CD14-positive monocyte (primary cell): ENCODE results near the gene GPR34. TPM values are rescaled to one million over a fixed set of nuclear protein-coding genes. Genes with fewer than 3 reads are reported as not detected.

Experiments used
- DNase-seq, 3 donors: peaks; one replicate each; pipeline ENCODE4 v3.0.0-alpha.2; 2011 to 2022
- H2AFZ ChIP-seq: 2 replicates; pipeline ENCODE4 v1.6.0; 2012; ENCODE audit warnings: mild to moderate bottlenecking, low read depth, low read length, inconsistent platforms; ENCODE audit not compliant: insufficient read depth, poor library complexity, severe bottlenecking
- H3K27ac ChIP-seq, 2 donors: 1 replicate in 1 of 2; 2 replicates in 1 of 2; pipeline ENCODE4 v1.5.1; 2012 to 2013; ENCODE audit warnings: low read length in 2 of 2, control low read depth in 1 of 2, inconsistent platforms in 1 of 2, low read depth in 1 of 2, mild to moderate bottlenecking in 1 of 2
- H3K27me3 ChIP-seq, 2 donors: one replicate each; pipeline versions ENCODE4 v1.6.0 to v1.6.1; 2011 to 2013; ENCODE audit warnings: low read length in 2 of 2; ENCODE audit not compliant: control insufficient read depth in 2 of 2, insufficient read depth in 2 of 2
- H3K36me3 ChIP-seq, 2 donors: replicated peaks in 1 of 2; 1 replicate in 1 of 2; 2 replicates in 1 of 2; pipeline versions ENCODE4 v1.5.1 to v1.6.1; 2012 to 2013; ENCODE audit warnings: low read length in 2 of 2, control low read depth in 1 of 2, inconsistent platforms in 1 of 2, mild to moderate bottlenecking in 1 of 2; ENCODE audit not compliant: insufficient read depth in 2 of 2, control insufficient read depth in 1 of 2
- H3K4me1 ChIP-seq, 2 donors: 1 replicate in 1 of 2; 2 replicates in 1 of 2; pipeline versions ENCODE4 v1.5.1 to v1.6.1; 2012 to 2013; ENCODE audit warnings: low read length in 2 of 2, control low read depth in 1 of 2, inconsistent platforms in 1 of 2, mild to moderate bottlenecking in 1 of 2, moderate library complexity in 1 of 2; ENCODE audit not compliant: insufficient read depth in 2 of 2, control insufficient read depth in 1 of 2
- H3K4me2 ChIP-seq: replicated peaks from 2 replicates; pipeline ENCODE3; 2012; ENCODE audit warnings: low read length, moderate library complexity, mild to moderate bottlenecking; ENCODE audit not compliant: poor library complexity, severe bottlenecking; ENCODE audit errors: extremely low read depth
- H3K4me3 ChIP-seq, 3 experiments: fragments of 200-600 bp in 1 of 3; sonication (generic) in 1 of 3; replicated peaks in 1 of 3; 1 replicate in 2 of 3; 2 replicates in 1 of 3; pipeline ENCODE4 v1.5.1; 2011 to 2013; ENCODE audit warnings: low read length in 3 of 3, mild to moderate bottlenecking in 3 of 3, control low read depth in 2 of 3, low read depth in 2 of 3, inconsistent platforms in 1 of 3, moderate library complexity in 1 of 3
- H3K79me2 ChIP-seq: 2 replicates; pipeline ENCODE4 v1.6.0; 2012; ENCODE audit warnings: mild to moderate bottlenecking, control low read depth, inconsistent platforms, low read length, moderate library complexity; ENCODE audit not compliant: insufficient read depth
- H3K9ac ChIP-seq: 2 replicates; pipeline ENCODE4 v1.6.0; 2017; ENCODE audit warnings: low read length, mild to moderate bottlenecking; ENCODE audit not compliant: insufficient read depth, poor library complexity, severe bottlenecking
- H3K9me3 ChIP-seq, 2 donors: replicated peaks in 1 of 2; 1 replicate in 1 of 2; 2 replicates in 1 of 2; pipeline versions ENCODE4 v1.5.1 to v1.6.1; 2012 to 2013; ENCODE audit warnings: low read length in 2 of 2, control low read depth in 1 of 2; ENCODE audit not compliant: control insufficient read depth in 1 of 2, insufficient read depth in 1 of 2
- H4K20me1 ChIP-seq: 2 replicates; pipeline ENCODE4 v1.6.0; 2012; ENCODE audit warnings: mild to moderate bottlenecking, low read length, control low read depth, moderate library complexity; ENCODE audit not compliant: insufficient read depth
- H3K27ac Mint-ChIP-seq, 7 donors: one replicate each; pipeline ENCODE4 v1.8.0; 2020; ENCODE audit warnings: mild to moderate bottlenecking in 7 of 7, mixed read lengths in 7 of 7, moderate library complexity in 6 of 7, inconsistent platforms in 2 of 7
- H3K27me3 Mint-ChIP-seq, 3 donors: one replicate each; pipeline ENCODE4 v1.8.0; 2021 to 2022; ENCODE audit warnings: low read depth in 3 of 3, mild to moderate bottlenecking in 3 of 3, mixed read lengths in 3 of 3, moderate library complexity in 3 of 3, inconsistent platforms in 1 of 3
- H3K36me3 Mint-ChIP-seq, 2 donors: one replicate each; pipeline ENCODE4 v1.8.0; 2020; ENCODE audit warnings: mixed read lengths in 2 of 2, inconsistent platforms in 1 of 2, mild to moderate bottlenecking in 1 of 2
- H3K4me1 Mint-ChIP-seq: one replicate; pipeline ENCODE4 v1.8.0; 2020; ENCODE audit warnings: mild to moderate bottlenecking, mixed read lengths
- H3K4me3 Mint-ChIP-seq, 2 donors: one replicate each; pipeline ENCODE4 v1.8.0; 2020; ENCODE audit warnings: mild to moderate bottlenecking in 2 of 2, mixed read lengths in 2 of 2, moderate library complexity in 1 of 2
- H3K9me3 Mint-ChIP-seq, 7 donors: one replicate each; pipeline ENCODE4 v1.8.0; 2020 to 2022; ENCODE audit warnings: mixed read lengths in 7 of 7, mild to moderate bottlenecking in 6 of 7, moderate library complexity in 6 of 7, inconsistent platforms in 2 of 7
- WGBS: methylation state at CpG from one replicate; pipeline ENCODE4 v1.1.5; 2013; ENCODE audit warnings: missing lambda C conversion rate; ENCODE audit not compliant: insufficient coverage; 5-methylcytosine and 5-hydroxymethylcytosine counted together
- intact Hi-C, 2 donors: fragments of 100-400 bp; cut with micrococcal nuclease; formaldehyde crosslinking; loops; one replicate each; pipeline versions ENCODE4 v1.15.0 to v1.15.1; 2023
- polyA plus RNA-seq, 3 donors: library from polyadenylated mRNA; depleted of rRNA in 1 of 3; unstranded in 2 of 3; stranded (reverse) in 1 of 3; fragments of 300-500 nt in 2 of 3; fragments of >200 nt in 1 of 3; fragmentation: Illumina TruSeq in 2 of 3; gene quantifications; 1 replicate in 2 of 3; 2 replicates in 1 of 3; pipeline ENCODE4 v1.2.3, GENCODE V29; 2012 to 2021
- TF ChIP-seq, protein P1 (sequence below): fragments of 200-600 bp; IDR thresholded peaks from one replicate; pipeline ENCODE4 v1.8.0; 2022; ENCODE audit warnings: antibody characterized with exemption, mild to moderate bottlenecking

The GPR34 gene
- polyA plus RNA-seq, 3 donors: 6.1 to 20.3 (median 14.8) TPM

- no peaks in the 10 kb centered on the region for H3K36me3 Mint-ChIP-seq
- Histone ChIP-seq H3K4me1 (peaks cover 23 to 37% of the 10 kb centered on the region in 2 donors), H3K4me2 (no peak overlapping the region), H3K79me2 (no peaks in the 10 kb centered on the region), H4K20me1 (no peaks in the 10 kb centered on the region), H3K9me3 (no peaks in the 10 kb centered on the region), H3K36me3 (no peaks in the 10 kb centered on the region), H2AFZ (no peak overlapping the region), H3K27me3 (no peaks in the 10 kb centered on the region), H3K27ac (no peak overlapping the region), H3K9ac (no peak overlapping the region), H3K4me3 (no peak overlapping the region)
- no CpG with 5 or more reads among the region's 2 CpGs for WGBS
- H3K27ac Mint-ChIP-seq: no peak overlapping the region
- peaks cover 0 to 6% (median 0%) of the 10 kb centered on the region in 3 donors for H3K27me3 Mint-ChIP-seq
- peaks cover 29% of the 10 kb centered on the region for H3K4me1 Mint-ChIP-seq
- H3K4me3 Mint-ChIP-seq: no peak overlapping the region
- TF ChIP-seq, protein P1, sequence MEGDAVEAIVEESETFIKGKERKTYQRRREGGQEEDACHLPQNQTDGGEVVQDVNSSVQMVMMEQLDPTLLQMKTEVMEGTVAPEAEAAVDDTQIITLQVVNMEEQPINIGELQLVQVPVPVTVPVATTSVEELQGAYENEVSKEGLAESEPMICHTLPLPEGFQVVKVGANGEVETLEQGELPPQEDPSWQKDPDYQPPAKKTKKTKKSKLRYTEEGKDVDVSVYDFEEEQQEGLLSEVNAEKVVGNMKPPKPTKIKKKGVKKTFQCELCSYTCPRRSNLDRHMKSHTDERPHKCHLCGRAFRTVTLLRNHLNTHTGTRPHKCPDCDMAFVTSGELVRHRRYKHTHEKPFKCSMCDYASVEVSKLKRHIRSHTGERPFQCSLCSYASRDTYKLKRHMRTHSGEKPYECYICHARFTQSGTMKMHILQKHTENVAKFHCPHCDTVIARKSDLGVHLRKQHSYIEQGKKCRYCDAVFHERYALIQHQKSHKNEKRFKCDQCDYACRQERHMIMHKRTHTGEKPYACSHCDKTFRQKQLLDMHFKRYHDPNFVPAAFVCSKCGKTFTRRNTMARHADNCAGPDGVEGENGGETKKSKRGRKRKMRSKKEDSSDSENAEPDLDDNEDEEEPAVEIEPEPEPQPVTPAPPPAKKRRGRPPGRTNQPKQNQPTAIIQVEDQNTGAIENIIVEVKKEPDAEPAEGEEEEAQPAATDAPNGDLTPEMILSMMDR: no peak
- H3K9me3 Mint-ChIP-seq: peaks cover 0 to 3% (median 0%) of the 10 kb centered on the region in 7 donors
- intact Hi-C loops: no loop called here
- no peak for DNase-seq
These were observed 3.8 kb upstream of the GPR34 start for GRCh38 chrX:41684940-41685339.

GRCh38 chrX:41686788-41687187 is 2.0 kb upstream of the GPR34 start:
- no peaks in the 10 kb centered on the region for H3K79me2 ChIP-seq
- H3K4me3 ChIP-seq: peak overlapping the region in 1 of 3 experiments; percentile 27
- H4K20me1 ChIP-seq: no peaks in the 10 kb centered on the region
- H3K4me3 Mint-ChIP-seq: peak overlapping the region in 1 of 2 donors; percentile 51
- peak overlapping the region in 4 of 7 donors; percentile 7 to 88 (median 46) for H3K27ac Mint-ChIP-seq
- H3K4me1 ChIP-seq: peaks cover 35 to 53% of the 10 kb centered on the region in 2 donors
- no peaks in the 10 kb centered on the region for H3K36me3 Mint-ChIP-seq
- H3K9me3 ChIP-seq: no peaks in the 10 kb centered on the region
- peak overlapping the region in 1 of 2 donors; percentile 54 for H3K27ac ChIP-seq
- no CpG with 5 or more reads among the region's 4 CpGs for WGBS
- no peaks in the 10 kb centered on the region for H3K27me3 ChIP-seq
- peaks cover 0 to 3% (median 0%) of the 10 kb centered on the region in 7 donors for H3K9me3 Mint-ChIP-seq
- H3K27me3 Mint-ChIP-seq: peaks cover 0 to 6% (median 0%) of the 10 kb centered on the region in 3 donors
- peaks cover 41% of the 10 kb centered on the region for H3K4me1 Mint-ChIP-seq
- intact Hi-C loops: no loop called here
- H2AFZ ChIP-seq: no peak overlapping the region
- no peaks in the 10 kb centered on the region for H3K36me3 ChIP-seq
- peak; percentile 23 to 37 (median 28) for DNase-seq
- TF ChIP-seq, protein P1: no peak
- no peak overlapping the region for H3K9ac ChIP-seq
- peak overlapping the region; percentile 68 for H3K4me2 ChIP-seq
